Tibial nerve (tissue), 3 donors: ENCODE measurements around the gene IER5.

Source experiments
- CTCF ChIP-seq, 5 experiments: fragments of 200-600 bp in 3 of 5; fragments of 450-650 bp in 2 of 5; sonication (generic) in 3 of 5; IDR thresholded peaks; one replicate each; pipeline ENCODE4 v1.5.1; 2016 to 2019; ENCODE audit warnings: antibody characterized with exemption in 5 of 5, mild to moderate bottlenecking in 3 of 5, moderate library complexity in 2 of 5
- POLR2A ChIP-seq, 2 donors: fragments of 450-650 bp; IDR thresholded peaks; one replicate each; pipeline ENCODE4 v1.6.1; 2017; ENCODE audit warnings: antibody characterized with exemption in 2 of 2, mild to moderate bottlenecking in 2 of 2, moderate library complexity in 2 of 2

- TF ChIP-seq CTCF (IDR thresholded peaks at IDR 0.05) (no peak), POLR2A (IDR thresholded peaks at IDR 0.05) (no peak)
These were observed 41.5 kb downstream of the IER5 start for GRCh38 chr1:181129771-181130606.
